HG03457 (cell line): ENCODE measurements around the gene WARS2.

Experiments used
- ATAC-seq: cut with Tn5 transposase; IDR thresholded peaks from one replicate; pipeline ENCODE4 v1.9.1; 2021; ENCODE audit warnings: moderate number of reproducible peaks; ENCODE audit not compliant: unreplicated experiment

The WARS2 gene

DNA sequence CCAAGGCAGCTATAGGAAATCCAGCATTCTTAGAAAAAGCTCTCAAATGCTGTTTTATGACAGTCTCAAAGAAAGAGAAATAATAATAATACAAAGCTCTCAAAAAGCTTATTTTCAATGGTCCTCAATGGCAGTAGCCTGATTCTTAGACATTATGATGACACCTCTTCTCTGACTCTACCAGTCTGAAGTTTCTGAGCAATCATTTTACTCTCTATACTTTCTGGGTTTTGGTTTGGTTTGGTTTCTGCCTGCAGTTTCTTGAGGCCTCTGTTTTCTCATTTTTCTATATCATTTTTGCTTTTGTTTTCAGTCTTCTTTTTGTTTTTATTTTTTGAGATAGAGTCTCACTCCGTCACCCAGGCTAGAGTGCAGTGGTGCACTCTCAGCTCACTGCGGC, 102.1 kb downstream of the WARS2 start:
- no peak for ATAC-seq

DNA sequence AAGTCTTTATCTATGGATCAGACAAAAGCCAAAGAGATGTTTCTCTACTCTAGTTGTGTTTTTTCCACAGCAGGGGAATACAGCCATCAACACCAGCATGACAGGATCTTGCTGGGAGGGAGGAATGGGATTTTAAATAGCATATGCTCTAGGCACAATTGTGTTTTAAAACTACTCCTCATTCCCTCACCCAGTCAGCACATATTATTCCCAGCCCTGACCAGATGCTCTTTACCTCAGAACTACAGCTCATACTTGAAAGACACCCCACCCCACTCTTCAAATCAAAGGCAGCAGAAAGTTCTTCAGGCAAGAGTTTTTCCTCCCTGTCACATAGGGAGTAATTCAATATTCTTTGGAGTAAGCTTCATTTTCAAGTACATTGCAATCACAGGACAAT, 106.1 kb downstream of the WARS2 start:
- ATAC-seq = no peak

DNA sequence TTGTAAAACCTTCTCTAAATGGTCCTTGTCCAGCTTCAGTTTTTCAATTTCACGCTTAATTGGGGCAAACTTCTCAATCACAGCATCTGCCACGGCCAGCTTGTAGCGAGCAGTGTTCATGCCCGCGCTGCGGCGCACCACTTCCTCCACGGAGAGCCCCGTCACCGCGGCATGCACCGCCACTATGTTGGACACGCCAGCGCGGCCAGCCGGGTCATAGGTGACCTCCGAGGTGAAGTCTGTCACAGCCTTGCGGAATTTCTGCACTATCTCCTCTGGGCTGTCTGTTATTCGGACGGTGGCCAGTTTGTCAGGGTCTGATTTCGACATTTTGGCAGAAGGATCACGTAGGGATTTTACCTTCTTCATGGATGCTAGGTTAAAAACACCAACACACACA, 107.5 kb downstream of the WARS2 start:
- ATAC-seq = no peak

DNA sequence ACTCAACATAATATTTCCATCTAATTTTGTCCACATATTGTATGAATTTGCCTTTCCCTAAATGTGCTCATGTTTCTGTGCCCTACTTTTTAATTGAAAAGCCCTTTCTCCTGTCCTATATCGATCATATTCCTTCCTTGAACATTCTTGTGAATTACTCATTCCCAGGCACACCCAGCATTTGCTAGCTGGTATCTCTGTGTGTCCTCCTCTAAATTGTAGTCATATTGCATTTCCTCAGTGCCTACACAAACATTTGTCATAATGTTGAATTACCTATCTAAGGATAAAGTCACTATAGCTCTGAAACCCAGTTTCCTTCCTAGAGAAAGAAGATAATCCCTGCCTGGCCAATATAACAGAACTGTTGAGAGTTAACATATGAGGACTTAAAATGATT, 112.7 kb downstream of the WARS2 start:
- no peak for ATAC-seq

DNA sequence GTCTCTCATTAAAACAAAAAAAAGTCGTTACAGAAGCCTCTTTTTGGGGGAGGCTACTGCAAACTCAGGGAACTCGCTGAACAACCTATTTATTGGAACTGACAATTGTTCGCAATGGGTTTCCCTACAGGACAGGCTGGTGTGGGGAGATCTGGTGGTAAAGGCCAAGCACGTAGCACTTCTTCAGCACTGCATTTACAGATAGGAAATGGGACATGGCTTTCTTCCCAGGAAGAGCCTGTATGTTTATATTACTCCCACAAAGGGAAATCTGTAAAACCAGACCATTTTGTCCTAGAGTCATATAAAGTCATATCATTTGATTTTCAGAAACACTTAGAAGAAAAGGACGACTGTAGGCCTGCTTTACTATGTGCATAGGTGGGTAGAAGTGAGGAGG, 113.5 kb downstream of the WARS2 start:
- no peak for ATAC-seq

DNA sequence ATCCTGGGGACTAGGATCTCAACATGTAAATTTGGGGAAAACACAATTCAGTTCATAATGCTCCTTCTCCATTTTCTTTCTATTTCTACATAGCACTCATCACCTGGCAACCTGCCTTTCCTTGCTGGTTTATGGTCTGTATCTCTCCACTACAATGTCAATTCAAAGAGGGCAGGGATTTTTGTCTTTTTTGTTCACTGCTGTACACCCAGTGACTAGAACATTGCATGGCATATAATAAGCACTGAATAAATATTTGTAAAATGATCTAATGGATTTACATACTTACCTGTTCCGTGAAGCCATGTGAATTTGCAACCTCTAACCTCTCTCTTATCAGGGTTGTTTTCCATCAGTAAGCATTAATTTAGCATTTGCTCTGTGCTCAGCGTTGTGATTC, 124.9 kb downstream of the WARS2 start:
- no peak for ATAC-seq

DNA sequence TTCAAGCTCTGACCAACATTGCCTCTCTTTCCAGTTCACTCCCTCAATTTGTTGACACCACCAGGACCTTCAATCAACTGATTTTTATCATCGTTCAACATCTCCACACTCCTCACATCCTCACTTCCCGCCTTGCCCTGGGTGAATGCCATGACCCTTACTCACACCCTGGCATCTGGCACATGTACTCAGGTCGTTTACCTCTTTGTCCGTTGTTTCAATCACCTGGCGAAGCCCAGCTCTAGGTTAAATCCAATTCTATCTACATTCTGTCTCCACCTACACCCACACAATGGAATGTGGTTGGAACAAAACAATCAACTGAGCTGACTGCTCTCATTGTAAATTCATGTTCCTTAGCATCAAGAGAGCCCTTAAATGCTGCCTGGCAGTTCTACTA, 128.1 kb downstream of the WARS2 start:
- ATAC-seq = no peak

DNA sequence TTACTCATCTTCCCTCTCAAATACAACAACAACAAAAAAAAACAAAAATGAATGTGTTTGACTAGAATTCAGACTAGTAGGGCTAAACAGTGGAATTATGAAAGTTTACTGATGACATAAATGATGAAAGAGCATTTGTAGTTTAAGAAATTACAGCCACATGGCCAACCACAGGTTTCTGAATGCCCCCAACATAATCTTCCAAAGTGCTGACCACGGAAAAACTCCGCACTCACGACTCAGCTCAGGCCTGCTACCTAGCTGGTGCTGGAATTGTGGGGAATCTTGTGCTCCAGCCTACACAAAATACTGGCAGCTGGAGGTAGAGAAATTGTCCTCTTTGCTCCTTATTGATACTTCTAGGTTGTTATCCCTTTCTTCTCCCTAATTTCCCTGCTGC, 128.7 kb downstream of the WARS2 start:
- no peak for ATAC-seq

DNA sequence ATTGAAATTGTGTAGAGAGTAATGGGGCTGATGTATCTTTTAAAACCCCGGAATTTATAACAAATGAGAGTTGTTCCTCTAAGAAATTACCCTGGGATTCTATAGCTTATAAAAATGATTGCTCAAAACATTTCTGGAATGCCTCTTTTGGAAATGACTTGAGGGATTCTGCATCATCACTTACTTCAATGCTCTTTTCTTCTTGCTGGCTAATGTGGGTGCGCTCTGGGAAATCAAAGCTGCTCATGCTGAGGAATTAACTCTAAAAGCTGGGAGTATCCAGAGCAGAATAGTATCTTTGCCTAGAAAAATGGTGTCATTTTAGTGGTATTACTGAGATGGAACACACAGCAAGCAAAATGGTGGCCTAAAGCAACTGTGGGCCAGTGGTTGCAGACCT, 129.3 kb downstream of the WARS2 start:
- no peak for ATAC-seq

DNA sequence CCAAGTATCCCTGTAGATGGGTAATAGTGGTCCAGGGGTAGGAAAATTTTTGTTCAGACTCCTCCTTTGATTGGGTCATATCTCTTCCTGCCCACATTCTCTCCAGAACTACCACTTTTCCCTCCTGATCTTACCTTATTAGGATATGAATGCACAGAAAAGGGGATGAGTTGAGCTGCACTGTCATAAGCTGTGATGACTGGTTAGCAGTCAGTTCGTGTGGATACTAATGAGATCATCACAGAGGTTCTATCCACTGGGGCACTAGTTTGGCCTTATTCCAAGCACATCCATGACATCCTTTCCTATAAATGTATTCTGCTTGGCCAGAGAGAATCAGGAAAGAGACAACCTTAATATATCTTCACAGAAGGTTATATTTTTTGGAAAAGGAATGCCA, 130.3 kb downstream of the WARS2 start:
- no peak for ATAC-seq

DNA sequence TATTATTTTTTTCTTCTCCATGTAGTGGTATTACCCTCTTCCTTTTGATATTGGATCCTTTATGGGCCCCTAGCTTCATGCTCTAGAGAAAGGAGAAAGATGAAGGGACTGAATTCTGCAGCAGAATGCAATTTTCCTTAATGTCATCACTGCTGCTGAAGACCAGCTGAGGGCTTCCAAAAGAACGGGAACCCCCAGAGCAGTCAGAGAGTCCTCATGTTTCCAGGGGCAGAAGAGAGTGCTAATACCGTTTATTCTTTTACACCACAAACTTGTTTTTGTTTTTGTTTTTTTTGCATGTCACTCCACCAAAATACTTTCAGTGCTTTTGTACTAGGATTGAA, 131.2 kb downstream of the WARS2 start:
- no peak for ATAC-seq

DNA sequence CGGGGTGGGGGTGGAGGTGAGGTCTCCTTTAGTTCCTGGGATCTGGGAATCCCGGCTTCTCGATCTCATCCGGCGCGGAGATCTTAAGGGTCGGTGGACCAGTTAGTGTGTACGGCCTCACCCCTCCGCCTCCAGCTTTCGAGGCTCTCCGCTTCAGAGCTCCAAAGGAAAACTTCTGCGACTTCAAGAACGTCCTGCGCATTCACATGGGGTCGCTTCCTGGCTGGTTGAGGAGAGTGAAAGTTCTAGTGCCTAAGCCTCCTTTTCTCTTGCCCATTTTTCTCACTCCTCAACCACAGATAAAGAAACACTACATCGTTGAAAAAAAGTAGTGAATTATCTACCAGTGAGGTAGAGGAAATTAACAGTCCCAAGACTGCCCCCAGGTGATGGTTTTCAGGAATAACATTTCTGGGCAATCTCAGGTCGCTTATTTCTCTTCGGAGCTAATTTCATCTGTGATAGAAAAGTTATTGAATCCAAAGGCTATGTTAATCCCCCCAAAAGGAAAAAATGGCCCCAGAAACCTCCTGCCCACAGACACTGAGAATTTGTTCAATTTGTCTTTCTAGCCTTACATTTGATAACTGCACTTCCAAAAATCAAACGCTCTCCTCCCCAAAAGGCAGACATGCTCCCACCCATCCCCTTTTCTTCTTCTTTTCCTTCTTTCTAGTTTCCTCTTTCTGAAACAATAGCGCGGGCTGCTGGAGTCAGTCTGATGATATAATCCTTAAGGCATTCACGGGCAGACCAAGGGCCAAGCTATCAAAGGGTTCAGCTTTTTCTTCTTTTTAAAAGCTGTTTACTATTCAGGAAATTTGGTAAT, 131.8 kb downstream of the WARS2 start:
- no peak for ATAC-seq

DNA sequence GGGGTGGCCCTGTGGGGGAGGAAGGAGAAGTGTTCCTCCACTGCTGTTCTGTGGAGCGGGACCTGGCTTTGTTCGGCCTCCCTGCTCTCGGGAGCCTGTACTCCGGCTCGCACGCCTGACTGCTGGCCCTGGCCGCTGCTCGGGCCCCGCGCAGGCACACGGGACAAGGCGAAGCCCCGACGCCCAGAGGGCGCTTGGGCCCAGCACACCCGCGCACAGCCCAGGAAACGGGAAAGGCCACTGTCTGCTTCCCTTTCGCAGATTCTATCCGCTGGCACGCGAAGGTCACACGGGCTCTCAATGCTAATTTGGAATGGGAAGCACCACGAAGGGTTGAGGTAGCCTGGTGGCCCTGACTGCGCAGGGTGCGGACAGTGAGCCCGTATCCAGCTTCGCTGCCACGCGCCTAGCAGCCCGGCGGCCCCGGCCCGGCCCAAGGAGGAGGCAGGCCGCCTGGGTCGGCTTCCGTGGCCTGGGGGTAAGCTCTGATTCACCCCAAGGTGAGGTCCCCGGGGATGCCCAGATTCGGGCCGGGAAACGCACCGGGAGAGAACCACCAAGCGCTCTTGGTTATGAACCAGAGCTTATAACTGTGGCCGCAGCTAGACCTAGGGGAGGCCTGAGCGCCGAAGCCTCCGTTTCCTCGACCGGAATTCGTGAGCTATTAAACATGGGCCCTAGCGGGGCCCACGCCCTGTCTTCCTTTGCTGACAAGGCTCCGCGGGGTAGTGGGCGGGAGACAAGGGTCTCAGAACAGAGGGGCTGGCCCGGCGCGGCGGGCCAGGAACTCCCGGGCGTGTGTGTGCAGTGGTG, 132.6 kb downstream of the WARS2 start:
- no peak for ATAC-seq

DNA sequence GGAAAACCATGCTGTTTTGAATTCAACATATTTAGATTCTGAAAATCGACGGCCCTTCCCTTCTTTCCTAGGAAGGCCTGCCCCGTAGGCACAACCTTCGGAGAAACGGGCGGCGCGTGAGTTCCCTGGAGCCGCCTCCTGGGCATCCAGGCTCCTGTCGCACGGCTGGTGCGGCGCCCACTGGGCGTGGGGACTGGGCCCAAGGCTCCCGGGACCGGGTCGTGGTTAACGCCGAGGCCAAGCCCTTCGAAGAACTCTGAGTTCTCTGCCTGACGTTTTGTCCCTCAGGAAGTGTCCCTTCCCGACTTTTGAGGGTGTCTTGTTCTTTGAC, 133.1 kb downstream of the WARS2 start:
- ATAC-seq = no peak

DNA sequence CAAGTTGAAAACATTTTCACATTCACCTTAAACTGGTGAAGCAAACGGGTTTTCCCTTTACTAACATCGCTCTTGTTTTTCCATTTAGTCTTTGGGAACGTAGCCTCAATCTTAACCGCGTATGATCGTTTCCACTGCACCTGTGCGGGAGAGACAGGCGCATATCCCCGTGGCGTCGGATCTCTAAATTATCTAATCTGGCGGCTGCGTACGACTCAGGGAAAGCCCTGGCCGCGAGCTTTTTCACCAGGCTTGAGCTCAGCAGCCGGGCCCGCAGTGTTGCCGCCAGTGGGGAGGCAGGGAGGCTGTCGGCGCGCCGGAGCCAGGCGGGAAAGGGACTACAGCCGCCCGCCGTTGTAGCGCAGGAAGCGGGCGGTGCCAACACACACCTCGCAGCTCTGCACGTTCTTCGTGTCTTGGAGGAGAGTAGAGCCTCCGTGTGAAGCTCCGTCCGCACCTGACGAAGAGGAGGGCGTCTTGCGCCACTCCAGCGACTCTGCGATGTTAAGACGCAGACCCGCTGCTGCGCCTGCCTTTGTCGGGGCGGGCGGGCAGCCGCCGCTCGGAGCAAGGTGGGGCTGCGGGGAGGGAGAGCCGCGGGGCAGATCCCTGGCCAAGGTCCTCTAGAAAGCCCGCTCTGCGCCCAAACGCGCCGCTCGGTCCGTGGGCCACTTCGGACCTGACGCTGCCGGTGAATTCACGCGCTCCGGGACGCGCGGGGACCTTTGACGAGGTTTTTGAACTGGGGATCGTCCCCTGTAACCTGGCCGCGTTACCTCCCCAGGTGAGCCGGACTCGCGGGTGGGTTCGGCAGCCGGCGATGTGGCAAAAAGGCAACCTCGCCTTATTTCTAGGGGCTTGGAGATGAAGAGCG, 133.8 kb downstream of the WARS2 start:
- no peak for ATAC-seq

DNA sequence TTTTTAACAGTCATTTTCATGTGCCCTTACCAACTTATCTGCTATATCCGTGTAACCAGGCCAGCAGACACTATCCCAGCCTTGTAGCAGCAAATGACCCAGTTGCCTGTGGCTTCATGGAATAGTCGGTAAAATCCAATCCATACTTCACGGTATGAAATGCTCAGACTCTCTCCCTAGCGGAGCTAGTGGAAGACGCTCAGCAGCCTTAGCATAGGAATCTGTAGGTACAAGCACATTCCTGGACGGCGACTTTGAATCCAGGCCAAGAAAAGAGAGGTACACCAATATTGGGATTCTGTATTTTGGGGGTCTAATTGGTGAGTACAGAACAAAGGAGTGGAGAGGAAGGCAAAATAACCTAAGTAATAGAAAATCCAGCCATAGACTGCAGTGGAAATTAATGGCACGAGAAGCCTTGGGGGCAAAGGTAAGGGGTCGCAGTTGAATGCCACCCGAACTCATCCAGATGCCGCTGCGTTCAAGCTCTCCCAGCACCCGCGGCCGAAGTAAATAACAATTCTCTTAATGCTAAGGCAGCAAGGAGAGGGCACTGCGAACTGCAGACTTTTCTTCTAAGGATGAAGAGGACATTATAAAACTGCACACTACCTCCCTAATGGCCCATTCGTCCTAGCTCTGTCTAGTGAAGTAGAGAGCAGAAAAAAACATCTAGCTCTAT, 134.6 kb downstream of the WARS2 start:
- ATAC-seq = no peak

DNA sequence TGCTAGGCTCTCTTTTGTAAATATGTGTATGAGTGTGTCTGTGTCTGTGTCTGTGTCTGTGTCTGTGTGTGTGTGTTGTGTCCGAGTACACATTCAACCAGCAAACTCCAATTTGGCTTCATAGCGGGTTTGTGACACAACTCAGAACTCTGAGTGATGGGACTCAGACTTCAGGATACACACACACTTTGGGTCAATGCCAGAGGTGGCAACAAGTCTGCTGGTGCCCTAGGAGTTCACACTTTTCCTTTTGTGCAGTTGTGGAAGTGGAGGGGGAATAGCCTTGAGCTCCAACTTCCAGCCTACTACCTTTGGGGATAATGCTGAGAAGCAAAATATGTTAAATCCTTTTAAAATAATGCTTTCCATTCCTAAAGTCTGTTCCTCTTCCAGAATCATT, 135.7 kb downstream of the WARS2 start:
- no peak for ATAC-seq

DNA sequence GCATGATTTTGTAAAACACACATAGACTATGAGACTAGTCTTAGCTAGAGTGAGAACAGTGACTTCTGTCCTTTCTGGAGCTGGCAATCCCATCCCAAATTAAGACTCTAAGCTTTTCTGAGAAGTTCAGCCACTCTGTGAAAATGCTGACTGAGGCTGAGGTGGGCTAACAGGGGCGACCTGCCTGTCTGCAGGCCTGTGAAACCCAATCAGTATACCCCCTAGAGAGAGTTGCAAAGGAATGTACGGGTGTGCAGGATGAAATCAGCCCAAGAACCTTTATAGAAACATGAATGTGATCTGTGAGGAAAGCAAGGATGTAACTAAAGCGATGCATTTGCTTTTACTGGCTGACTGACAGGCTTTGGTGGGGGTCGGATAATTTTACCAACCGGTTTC, 136.3 kb downstream of the WARS2 start:
- ATAC-seq = no peak

DNA sequence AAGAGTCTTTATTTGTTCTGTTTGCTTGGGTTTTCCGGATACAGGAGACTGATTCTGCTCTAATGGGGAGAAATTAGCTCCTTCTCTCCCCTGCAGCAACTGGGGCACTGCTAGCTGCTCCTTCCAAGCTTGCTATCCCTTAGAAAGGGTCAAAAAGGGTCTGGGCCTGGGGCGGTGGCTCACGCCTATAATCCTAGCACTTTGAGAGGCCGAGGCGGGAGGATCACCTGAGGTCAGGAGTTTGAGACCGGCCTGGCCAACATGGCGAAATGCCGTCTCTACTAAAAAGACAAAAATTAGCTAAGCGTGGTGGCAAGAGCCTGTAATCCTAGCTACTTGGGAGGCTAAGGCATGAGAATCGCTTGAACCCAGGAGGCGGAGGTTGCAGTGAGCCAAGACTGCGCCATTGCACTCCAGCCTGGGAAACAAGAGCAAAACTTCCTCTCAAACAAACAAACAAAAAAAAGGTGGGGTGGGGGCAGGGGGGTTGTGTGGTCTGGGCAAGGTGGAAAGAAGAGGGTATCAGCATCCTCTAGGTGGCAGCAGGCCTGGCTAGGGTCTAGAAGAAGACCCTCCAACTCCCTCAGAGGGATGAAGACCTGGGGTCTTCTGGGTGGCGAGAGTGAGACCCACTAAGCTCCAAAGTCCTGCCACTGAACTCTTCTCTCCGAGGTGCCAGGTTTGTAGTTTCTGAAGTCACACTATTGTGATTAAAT, 136.9 kb downstream of the WARS2 start:
- no peak for ATAC-seq

DNA sequence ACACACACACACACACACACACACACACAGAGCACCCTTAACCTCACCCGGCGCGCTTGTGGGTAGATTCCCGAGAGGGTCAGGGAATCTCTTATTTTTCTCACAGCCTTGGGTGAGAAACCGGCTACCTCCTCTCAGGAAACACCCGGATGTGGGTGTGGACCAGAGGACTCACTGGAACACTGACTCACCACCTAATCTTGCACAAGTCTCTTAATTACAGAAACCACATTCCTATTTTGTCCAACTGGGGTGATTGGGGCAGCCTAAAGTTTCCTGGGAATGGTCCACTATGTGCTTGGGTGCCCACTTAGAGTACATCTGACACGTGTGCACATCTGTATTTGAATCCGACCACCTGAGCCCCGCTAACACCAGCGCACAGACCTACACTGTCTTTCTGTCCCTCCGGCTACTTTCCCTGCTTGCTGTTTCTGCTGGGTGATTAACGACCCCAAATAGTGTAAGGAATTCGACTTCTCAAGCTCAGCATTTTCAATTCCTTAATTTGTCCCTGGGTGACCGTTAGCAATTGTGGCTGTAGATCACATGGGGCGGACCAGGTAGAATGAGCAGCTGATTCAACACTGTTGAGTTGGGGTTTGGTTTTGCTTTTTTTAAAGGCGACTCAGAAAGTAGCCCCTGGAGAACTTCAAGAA, 138.3 kb downstream of the WARS2 start:
- no peak for ATAC-seq
